Peyer's patch (tissue), 4 donors: Measurements from ENCODE around the gene KDSR. TPM values are rescaled to one million over a fixed set of nuclear protein-coding genes. Genes with fewer than 3 reads are reported as not detected.

Source experiments
- DNase-seq, 3 donors: peaks; one replicate each; pipeline ENCODE4 v3.0.0-alpha.2; 2017 to 2019
- H3K27ac ChIP-seq, 4 donors: fragments of 200-600 bp; sonication (generic); one replicate each; pipeline ENCODE4 v1.5.1; 2016 to 2019
- H3K27me3 ChIP-seq, 2 donors: fragments of 200-600 bp; sonication (generic); one replicate each; pipeline ENCODE4 v1.5.1; 2019
- H3K36me3 ChIP-seq, 3 donors: fragments of 200-600 bp; sonication (generic); one replicate each; pipeline ENCODE4 v1.5.1; 2016 to 2019
- H3K4me1 ChIP-seq, 4 donors: fragments of 200-600 bp; sonication (generic); one replicate each; pipeline ENCODE4 v1.5.1; 2016 to 2019
- H3K4me3 ChIP-seq, 4 donors: fragments of 200-600 bp; sonication (generic); 1 replicate in 3 of 4; 2 replicates in 1 of 4; pipeline ENCODE4 v1.5.1; 2016 to 2019; ENCODE audit warnings: mild to moderate bottlenecking in 1 of 4
- H3K9me3 ChIP-seq, 4 donors: fragments of 200-600 bp; sonication (generic); one replicate each; pipeline ENCODE4 v1.5.1; 2016 to 2019; ENCODE audit warnings: mild to moderate bottlenecking in 1 of 4
- CTCF ChIP-seq, 6 experiments: fragments of 450-650 bp in 4 of 6; fragments of 200-600 bp in 2 of 6; sonication (generic) in 1 of 6; IDR thresholded peaks; one replicate each; pipeline ENCODE4 v1.5.1; 2017 to 2019; ENCODE audit warnings: antibody characterized with exemption in 6 of 6, mild to moderate bottlenecking in 3 of 6, moderate library complexity in 1 of 6
- POLR2A ChIP-seq, 2 donors: fragments of 450-650 bp; IDR thresholded peaks; one replicate each; pipeline ENCODE4 v1.5.1; 2017; ENCODE audit warnings: antibody characterized with exemption in 2 of 2, mild to moderate bottlenecking in 2 of 2, moderate library complexity in 2 of 2
- total RNA-seq, 4 donors: library from RNA; depleted of rRNA; stranded (reverse); fragments of >200 nt; gene quantifications; one replicate each; pipeline ENCODE4 v1.1.0, GENCODE V29; 2016

The KDSR gene
- total RNA-seq, 4 donors from 2014 or later = 7.4 to 33.2 (median 31.6) TPM

GRCh38 chr18:63320975-63321265 lies 46.1 kb downstream of the KDSR start:
- Histone ChIP-seq H3K4me1 (peaks cover 0 to 16% (median 3%) of the 10 kb centered on the region in 4 donors), H3K27me3 (no peaks in the 10 kb centered on the region), H3K36me3 (no peaks in the 10 kb centered on the region), H3K9me3 (no peaks in the 10 kb centered on the region), H3K4me3 (peak overlapping the region; percentile 62 to 81 (median 73)), H3K27ac (peak overlapping the region; percentile 73 to 93 (median 87))
- peak in 2 of 3 donors; percentile 68 to 72 for DNase-seq
- TF ChIP-seq CTCF (IDR thresholded peaks at IDR 0.05) (no peak), POLR2A (IDR thresholded peaks at IDR 0.05) (no peak)

- Histone ChIP-seq H3K4me1 (peaks cover 0 to 16% (median 5%) of the 10 kb centered on the region in 4 donors), H3K27ac (peak overlapping the region; percentile 73 to 93 (median 87))
Measured at GRCh38 chr18:63320123-63320974, 46.7 kb downstream of the KDSR start.

GRCh38 chr18:63319383-63320122 lies 47.5 kb downstream of the KDSR start, which contains the start of gene BCL2:
Gene BCL2, minus strand, starts transcription at chr18:63319769.
- no peaks in the 10 kb centered on the region for H3K36me3 ChIP-seq
- peak within 1 kb of the TSS; percentile 62 to 81 (median 73) for H3K4me3 ChIP-seq
- H3K9me3 ChIP-seq = no peaks in the 10 kb centered on the region
- peak in 2 of 3 donors; percentile 47 to 66 for DNase-seq
- H3K27me3 ChIP-seq = no peaks in the 10 kb centered on the region
- peaks cover 0 to 18% (median 8%) of the 10 kb centered on the region in 4 donors for H3K4me1 ChIP-seq
- peak within 1 kb of the TSS; percentile 85 to 93 (median 90) for H3K27ac ChIP-seq
- no peak for TF ChIP-seq CTCF (IDR thresholded peaks at IDR 0.05)
- TF ChIP-seq POLR2A (IDR thresholded peaks at IDR 0.05) = no peak

More at GRCh38 chr18:63320123-63320974, 46.7 kb downstream of the KDSR start:
- peak in 3 of 6 experiments; percentile 21 to 33 (median 32) for TF ChIP-seq CTCF (IDR thresholded peaks at IDR 0.05)
- TF ChIP-seq POLR2A (IDR thresholded peaks at IDR 0.05) = peak in 1 of 2 donors; percentile 9
- DNase-seq = peak; percentile 85 to 95 (median 88)
- H3K4me3 ChIP-seq = peak overlapping the region; percentile 62 to 81 (median 73)
- H3K27me3 ChIP-seq = no peaks in the 10 kb centered on the region
- H3K9me3 ChIP-seq = no peaks in the 10 kb centered on the region
- no peaks in the 10 kb centered on the region for H3K36me3 ChIP-seq

- Histone ChIP-seq H3K4me1 (peaks cover 0 to 20% (median 8%) of the 10 kb centered on the region in 4 donors), H3K4me3 (peak overlapping the region; percentile 62 to 81 (median 73)), H3K27me3 (no peaks in the 10 kb centered on the region), H3K27ac (peak overlapping the region; percentile 85 to 93 (median 90)), H3K36me3 (no peaks in the 10 kb centered on the region), H3K9me3 (no peaks in the 10 kb centered on the region)
- no peak for TF ChIP-seq POLR2A (IDR thresholded peaks at IDR 0.05)
- no peak for DNase-seq
Measured at GRCh38 chr18:63318889-63319382, 48.1 kb downstream of the KDSR start.

GRCh38 chr18:63317982-63318888 lies 48.8 kb downstream of the KDSR start:
- Histone ChIP-seq H3K4me3 (peak overlapping the region; percentile 62 to 81 (median 73)), H3K9me3 (no peaks in the 10 kb centered on the region), H3K27ac (peak overlapping the region; percentile 57 to 93 (median 86)), H3K36me3 (no peaks in the 10 kb centered on the region), H3K4me1 (peaks cover 0 to 20% (median 8%) of the 10 kb centered on the region in 4 donors), H3K27me3 (no peaks in the 10 kb centered on the region)
- TF ChIP-seq POLR2A (IDR thresholded peaks at IDR 0.05) (peak in 1 of 2 donors; percentile 19), CTCF (IDR thresholded peaks at IDR 0.05) (peak; percentile 73 to 96 (median 86))
- peak; percentile 80 to 95 (median 88) for DNase-seq
